GM12872 (cell line): Measurements from ENCODE around the gene TMEM201.

Experiments
- TF ChIP-seq, protein P1 (sequence below): IDR thresholded peaks from 3 replicates; pipeline ENCODE4 v1.5.1; 2011; ENCODE audit warnings: low read depth, mild to moderate bottlenecking, low read length, moderate library complexity; ENCODE audit not compliant: insufficient read depth

The TMEM201 gene

GRCh38 chr1:9586147-9586766 lies 2.5 kb upstream of the TMEM201 start:
- TF ChIP-seq, protein P1, sequence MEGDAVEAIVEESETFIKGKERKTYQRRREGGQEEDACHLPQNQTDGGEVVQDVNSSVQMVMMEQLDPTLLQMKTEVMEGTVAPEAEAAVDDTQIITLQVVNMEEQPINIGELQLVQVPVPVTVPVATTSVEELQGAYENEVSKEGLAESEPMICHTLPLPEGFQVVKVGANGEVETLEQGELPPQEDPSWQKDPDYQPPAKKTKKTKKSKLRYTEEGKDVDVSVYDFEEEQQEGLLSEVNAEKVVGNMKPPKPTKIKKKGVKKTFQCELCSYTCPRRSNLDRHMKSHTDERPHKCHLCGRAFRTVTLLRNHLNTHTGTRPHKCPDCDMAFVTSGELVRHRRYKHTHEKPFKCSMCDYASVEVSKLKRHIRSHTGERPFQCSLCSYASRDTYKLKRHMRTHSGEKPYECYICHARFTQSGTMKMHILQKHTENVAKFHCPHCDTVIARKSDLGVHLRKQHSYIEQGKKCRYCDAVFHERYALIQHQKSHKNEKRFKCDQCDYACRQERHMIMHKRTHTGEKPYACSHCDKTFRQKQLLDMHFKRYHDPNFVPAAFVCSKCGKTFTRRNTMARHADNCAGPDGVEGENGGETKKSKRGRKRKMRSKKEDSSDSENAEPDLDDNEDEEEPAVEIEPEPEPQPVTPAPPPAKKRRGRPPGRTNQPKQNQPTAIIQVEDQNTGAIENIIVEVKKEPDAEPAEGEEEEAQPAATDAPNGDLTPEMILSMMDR: no peak

GRCh38 chr1:9589144-9589718 lies 520 bp downstream of the TMEM201 start:
- TF ChIP-seq, protein P1: no peak

DNA sequence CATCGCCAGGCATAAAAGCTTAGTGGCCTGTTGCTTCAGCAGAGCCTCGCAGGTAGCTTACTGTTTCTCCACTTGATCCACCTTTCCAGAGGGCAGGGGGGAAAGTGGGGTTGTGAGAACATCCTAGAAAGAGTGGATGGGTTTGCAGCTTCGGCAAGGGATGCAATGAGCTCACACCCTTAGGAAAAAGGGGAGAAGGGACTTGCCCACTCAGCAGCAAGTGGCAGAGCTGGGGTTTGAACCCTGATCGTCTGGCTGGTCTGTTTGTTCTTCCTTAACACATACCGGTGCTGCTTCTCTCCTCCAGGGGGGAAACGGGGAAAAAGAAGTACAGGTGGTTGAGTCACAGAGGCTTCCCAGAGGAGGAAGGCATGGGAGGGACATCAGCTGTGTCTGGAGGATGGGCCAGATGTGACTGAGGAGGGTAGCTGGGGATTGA lies 1.0 kb downstream of the TMEM201 start:
- TF ChIP-seq, protein P1: no peak

- TF ChIP-seq, protein P1: no peak
These were observed 1.5 kb downstream of the TMEM201 start for GRCh38 chr1:9590201-9590600.

GRCh38 chr1:9590945-9591668 lies 2.4 kb downstream of the TMEM201 start:
- TF ChIP-seq, protein P1: no peak

GRCh38 chr1:9591669-9592509 lies 3.2 kb downstream of the TMEM201 start:
- TF ChIP-seq, protein P1: no peak

DNA sequence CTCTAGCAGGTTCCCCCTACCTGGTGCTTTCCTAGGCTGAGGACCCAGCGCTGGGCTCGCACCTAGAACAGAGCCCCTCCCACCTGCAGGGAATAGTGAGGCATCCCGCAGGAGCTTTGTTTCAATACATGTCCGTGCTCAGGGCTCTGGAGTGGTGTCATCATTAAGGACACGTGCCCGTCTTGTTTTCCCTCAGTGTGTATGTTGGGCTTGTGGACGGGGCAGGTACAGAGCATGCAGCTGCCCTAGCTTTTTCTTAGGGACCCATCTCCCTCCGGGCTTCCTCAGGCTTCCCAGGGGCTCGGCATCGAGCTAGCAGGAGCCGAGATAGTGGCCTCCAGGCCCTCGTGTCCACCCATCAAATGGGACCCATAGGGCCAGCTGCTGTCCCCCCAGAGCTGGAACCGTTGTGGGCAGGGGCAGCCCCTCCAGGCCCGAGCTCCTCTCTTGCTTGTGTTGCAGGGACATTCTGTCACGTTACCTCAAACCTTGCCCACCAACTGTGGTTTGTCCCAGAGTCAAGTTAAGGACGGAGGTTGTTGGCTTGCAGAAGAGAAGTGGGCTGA lies 3.9 kb downstream of the TMEM201 start:
- TF ChIP-seq, protein P1: no peak
